ENCODE data around the gene HYAL4.

HYAL4 gene

DNA sequence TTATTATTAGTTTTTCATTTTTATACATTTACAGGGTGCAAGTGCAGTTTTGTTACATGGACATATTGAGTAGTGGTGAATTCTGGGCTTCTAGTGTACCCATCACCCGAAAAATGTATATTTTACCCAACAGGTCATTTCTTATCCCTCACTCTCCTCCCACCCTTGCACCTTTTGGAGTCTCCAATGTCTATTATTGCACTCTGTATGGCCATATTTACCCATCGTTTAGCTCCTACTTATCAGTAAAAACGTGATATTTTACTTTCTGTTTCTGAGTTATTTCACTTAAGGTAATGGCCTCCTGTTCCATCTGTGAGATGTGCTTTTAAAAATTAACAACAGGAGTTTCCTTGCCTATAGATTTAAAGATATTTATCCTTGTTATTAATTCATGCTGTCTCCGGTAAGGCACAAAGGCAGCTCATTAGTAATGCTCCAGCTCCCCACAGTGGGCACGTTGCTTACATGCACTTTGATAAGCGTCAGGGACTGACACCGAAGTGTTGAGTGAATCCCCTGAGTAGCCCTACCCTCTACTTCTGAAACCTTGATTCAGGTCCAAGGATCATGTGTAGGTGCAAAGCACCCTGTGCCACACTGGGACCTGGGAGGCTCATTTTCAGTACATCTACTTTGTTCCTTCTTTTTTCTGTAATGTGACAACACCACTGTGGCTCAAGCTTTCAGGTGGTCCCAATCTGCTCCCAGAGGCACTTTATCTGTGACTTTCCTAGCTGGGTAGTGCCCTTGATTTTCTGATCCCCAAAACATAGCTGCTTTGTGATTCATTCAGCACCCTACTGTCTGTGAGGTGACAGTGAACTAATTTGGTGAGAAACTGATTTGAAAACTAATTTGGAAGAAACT is 27.3 kb downstream of the HYAL4 start:
- TF ChIP-seq GATA2 (IDR thresholded peaks at IDR 0.05; ENCODE audit: low read depth, low read length): no peak; the same call in 1 of the 2 replicates
- no peak for TF ChIP-seq GATA3 (IDR thresholded peaks at IDR 0.05; ENCODE audit: low read depth, low read length)

DNA sequence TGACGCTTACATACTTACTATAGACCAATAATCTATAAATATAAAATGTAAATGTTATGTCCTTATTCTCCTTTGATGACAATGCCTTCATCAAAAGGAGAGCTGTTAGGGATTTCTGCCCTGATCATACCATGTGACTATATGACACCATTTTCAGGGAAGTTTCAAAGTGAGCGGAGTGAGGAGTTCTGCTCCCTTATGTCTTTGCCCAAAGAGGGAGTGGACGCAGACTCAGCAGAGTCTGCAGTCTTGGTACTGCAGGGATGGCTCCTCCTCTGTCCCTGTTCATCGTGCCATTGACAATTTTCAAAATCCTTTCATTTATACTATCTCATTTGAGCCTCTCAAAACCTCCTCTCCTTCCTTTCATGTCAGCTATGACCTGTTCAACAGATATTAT is 27.9 kb downstream of the HYAL4 start:
- TF ChIP-seq GATA3 (IDR thresholded peaks at IDR 0.05; ENCODE audit: low read depth, low read length): no peak
- no peak for TF ChIP-seq GATA2 (IDR thresholded peaks at IDR 0.05; ENCODE audit: low read depth, low read length)

DNA sequence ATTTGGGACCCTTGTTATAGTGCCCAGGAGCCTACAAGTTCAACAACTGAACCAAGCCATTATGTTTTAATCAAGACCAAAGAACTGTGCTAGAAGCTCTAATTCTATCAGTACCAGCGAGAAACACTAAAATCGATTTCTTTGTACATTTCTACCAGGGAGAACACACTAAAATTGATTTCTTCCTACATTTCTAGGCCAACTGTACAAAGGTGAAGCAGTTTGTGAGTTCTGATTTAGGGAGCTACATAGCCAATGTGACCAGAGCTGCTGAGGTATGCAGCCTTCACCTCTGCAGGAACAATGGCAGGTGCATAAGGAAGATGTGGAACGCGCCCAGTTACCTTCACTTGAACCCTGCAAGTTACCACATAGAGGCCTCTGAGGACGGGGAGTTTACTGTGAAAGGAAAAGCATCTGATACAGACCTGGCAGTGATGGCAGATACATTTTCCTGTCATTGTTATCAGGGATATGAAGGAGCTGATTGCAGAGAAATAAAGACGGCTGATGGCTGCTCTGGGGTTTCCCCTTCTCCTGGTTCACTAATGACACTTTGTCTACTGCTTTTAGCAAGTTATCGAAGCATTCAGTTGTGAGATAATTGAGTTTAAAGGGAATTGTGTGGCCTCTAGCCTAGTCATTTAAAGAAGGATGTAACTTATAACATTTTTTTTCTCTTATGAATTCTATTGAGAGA is 31.7 kb downstream of the HYAL4 start:
- no peak for TF ChIP-seq GATA3 (IDR thresholded peaks at IDR 0.05; ENCODE audit: low read depth, low read length)
- TF ChIP-seq GATA2 (IDR thresholded peaks at IDR 0.05; ENCODE audit: low read depth, low read length): no peak

DNA sequence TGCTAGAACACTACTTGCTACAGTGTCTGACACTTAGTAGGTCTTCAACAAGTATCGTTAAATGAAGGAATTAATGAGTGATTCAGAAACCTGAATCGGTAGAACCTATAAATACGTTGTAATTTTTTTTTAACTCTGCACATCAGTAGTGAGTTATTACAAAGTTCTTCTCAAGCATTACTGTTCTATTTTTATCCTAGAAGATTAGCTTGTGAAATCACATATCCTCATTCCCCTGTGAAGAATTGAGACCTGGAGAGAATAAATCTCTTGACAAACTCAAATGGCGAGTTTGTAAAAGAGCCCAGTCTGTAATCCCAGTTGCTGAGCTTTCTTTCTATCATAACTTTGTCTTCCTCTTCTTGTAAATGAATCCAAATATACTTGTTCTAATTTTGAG is 34.7 kb downstream of the HYAL4 start:
- no peak for TF ChIP-seq GATA2 (IDR thresholded peaks at IDR 0.05; ENCODE audit: low read depth, low read length)
- TF ChIP-seq GATA3 (IDR thresholded peaks at IDR 0.05; ENCODE audit: low read depth, low read length): no peak

DNA sequence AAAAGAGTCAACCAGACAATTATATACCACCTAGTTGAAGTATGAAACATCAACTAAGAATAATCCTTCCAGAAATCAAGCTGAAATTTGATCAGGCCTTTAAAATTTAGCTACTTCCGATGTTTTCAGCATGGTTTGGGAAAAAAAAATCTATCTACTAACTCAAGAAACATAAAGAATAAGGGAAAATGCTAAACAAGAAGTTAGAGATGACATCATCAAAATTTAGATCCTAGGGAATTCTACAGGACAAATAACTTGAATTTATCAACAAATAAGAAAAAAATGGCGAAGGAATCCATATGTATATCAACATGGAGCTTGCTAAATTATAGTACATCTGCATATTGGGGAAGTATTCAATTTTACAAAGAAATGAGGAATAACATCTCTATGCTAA is 36.3 kb downstream of the HYAL4 start:
- TF ChIP-seq GATA3 (IDR thresholded peaks at IDR 0.05; ENCODE audit: low read depth, low read length) (no peak), GATA2 (IDR thresholded peaks at IDR 0.05; ENCODE audit: low read depth, low read length) (no peak)

DNA sequence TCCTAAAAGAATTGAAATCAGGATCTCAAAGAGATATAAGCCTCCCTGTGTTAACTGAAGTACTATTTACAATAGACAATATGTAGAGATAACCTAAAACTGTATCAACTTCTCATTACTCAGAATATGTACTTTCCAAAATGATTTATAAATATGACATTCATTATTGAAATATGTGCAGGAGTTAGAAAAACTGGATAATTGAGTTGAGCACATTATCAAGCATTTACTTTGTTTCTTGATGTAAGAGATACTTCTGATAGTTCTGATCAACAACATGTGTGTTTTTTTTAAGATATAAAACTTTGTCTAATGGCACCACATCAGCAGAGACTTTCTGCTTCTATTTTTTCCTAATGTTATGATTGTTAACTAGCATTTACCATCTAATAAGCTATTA is 38.2 kb downstream of the HYAL4 start:
- TF ChIP-seq GATA3 (IDR thresholded peaks at IDR 0.05; ENCODE audit: low read depth, low read length) (no peak), GATA2 (IDR thresholded peaks at IDR 0.05; ENCODE audit: low read depth, low read length) (no peak)

DNA sequence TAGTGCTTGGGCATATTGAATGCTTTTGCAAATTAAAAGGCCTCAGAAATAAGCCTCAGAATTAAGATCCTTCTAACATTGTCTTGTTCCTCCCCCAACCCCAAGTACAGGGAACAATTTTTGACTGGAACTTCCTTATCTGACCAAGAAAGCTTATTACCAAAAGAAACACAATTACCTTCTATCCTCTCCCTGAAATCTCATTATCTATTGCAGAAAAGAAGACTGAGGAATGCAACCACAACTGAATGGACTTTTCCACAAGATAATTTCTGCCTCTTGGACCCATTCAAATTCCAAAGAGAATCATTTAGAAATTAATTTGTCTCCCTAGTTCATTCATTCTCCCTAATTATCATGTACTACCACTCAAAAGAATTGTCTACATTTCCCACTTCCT is 43.2 kb downstream of the HYAL4 start:
- TF ChIP-seq GATA2 (IDR thresholded peaks at IDR 0.05; ENCODE audit: low read depth, low read length) (no peak), GATA3 (IDR thresholded peaks at IDR 0.05; ENCODE audit: low read depth, low read length) (no peak)

DNA sequence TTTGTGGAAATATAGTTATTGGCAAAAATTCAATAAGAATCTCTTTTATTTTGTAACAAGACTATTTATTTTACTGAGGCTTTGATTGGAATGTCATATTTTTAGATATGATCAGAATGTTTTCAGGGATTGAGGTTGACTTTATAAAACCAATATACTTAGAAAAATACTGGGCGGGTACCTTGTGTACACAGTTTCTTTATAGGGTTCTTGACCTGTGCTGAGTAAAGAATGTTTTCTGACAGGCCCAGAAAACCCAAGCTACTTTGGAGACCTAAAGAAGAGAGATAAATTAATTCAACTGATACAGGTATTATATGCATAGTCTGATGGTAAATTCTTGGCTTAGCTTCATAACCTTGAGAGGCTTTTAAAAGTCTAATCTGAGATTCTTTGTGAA is 56.1 kb downstream of the HYAL4 start:
- TF ChIP-seq GATA3 (IDR thresholded peaks at IDR 0.05; ENCODE audit: low read depth, low read length) (no peak), GATA2 (IDR thresholded peaks at IDR 0.05; ENCODE audit: low read depth, low read length) (no peak)

DNA sequence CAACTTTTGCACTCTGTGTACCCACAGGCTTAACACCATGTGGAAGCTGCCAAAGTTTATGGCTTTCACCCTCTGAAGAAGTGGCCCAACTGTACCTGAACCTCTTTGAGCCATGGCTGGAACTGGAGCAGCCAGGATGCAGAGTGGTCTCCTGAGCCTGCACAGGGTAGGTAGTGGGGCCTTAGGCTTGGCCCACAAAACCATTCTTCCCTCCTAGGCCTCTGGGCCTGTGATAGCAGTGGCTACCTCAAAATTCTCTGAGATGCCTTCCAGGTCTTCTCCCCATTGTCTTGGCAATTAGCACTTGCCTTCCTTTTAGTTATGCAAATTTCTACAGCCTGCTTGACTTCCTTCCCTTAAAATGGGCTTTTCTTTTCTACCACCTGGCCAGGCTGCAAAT is 60.7 kb downstream of the HYAL4 start:
- TF ChIP-seq GATA3 (IDR thresholded peaks at IDR 0.05; ENCODE audit: low read depth, low read length): no peak
- TF ChIP-seq GATA2 (IDR thresholded peaks at IDR 0.05; ENCODE audit: low read depth, low read length): no peak

DNA sequence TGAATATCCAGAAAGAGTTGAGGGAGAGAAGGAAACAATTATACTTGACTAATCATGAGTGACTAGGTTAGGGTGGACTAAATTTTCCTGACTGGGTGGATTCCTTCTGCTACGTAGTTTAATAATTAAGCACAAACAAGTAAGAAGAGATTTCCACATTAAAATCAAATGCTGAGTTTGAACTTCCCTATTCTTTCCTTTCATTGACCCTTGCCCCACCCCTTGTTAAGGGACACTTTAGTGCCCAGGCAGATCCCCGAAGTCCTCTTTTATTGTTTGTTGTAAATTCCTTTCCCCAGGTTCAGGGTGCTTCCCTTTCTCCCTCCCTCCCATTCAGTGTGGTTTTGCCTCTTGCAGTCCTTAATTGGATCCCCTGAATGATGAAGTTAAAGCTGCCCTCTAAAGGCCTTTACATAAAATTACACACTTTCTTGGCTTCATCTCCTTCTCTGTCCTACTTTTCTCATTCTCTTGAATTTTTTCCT is 71.3 kb downstream of the HYAL4 start:
- TF ChIP-seq GATA3 (IDR thresholded peaks at IDR 0.05; ENCODE audit: low read depth, low read length) (no peak), GATA2 (IDR thresholded peaks at IDR 0.05; ENCODE audit: low read depth, low read length) (no peak)

DNA sequence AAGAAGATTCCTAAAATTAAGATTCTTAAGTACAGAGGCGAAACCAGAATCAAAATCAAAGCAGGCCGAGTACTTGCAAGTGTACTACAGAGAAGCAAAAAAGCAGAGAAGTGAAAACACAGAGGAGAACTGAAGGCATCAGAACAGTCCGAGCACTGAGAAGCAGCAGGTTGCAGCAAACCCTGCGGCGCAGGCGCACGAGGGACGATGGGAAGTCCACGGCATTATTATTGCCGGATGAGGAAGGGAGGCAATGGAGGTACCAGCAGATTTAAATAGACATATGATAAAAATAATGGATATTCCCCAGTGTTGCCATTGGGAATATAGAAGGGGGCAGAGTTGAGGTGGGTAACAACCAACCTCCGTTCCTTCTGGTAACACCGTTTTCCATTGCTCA is 72.9 kb downstream of the HYAL4 start:
- TF ChIP-seq GATA3 (IDR thresholded peaks at IDR 0.05; ENCODE audit: low read depth, low read length) (no peak), GATA2 (IDR thresholded peaks at IDR 0.05; ENCODE audit: low read depth, low read length) (no peak)

DNA sequence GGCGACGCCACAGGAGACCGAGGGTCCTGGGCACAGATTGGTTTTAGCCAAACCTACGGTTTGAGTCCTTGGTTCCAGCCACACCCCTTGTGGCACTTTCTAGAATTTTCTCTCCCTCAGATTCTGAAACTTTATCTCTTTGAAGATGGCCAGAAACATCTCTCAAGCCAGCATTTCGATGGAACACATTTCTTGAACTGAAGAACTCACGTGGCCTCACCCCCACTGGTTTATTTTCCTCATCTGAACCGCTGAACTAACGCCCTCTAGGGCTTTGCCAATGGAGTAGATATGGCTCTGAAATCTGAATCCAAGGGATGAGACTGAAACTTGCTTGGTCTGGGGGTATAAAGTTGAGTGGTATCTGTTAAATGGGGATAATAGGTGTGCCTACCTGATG is 73.3 kb downstream of the HYAL4 start:
- TF ChIP-seq GATA2 (IDR thresholded peaks at IDR 0.05; ENCODE audit: low read depth, low read length) (no peak), GATA3 (IDR thresholded peaks at IDR 0.05; ENCODE audit: low read depth, low read length) (no peak)

DNA sequence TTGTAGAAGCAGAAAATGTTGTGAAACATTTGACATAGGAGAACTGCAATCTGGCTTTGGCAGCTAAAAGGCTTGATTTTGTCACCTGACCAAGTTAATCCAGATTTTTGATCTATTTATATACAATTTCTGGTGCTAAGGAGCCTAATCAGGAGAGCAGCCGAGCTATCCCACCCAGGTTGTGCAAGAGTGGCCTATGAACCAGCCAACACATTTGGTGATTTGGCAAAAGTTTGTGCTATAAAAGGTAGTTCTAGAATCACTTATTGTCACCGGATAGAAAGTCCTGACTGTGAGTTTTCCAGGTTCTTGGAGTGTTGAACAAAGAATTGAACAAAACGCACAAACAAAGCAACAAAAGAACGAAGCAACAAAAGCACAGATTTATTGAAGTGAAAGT is 78.6 kb downstream of the HYAL4 start:
- TF ChIP-seq GATA2 (IDR thresholded peaks at IDR 0.05; ENCODE audit: low read depth, low read length) (no peak), GATA3 (IDR thresholded peaks at IDR 0.05; ENCODE audit: low read depth, low read length) (no peak)

DNA sequence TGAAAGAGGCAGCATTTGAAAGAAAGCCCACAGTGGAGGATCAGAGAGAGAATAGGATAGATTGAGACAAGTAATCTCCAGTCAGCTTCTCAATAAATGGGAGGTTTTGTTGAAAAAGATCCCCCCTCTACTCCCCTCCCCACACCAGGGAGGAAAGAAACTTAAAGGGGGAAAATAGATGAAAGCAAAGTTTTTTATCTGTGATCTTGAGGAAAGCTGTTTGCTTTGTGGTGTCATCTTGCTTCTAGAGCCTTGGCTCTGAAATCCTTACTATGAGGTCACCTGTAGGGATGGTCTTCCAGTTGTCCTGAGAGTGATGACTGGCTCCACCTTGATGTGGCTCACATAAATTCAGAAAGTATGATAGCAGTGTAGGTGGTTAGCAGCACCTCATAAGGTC is 80.0 kb downstream of the HYAL4 start, which contains the start of gene SPAM1:
Gene SPAM1 (plus strand): TSS at position 301 of the 400 bp plus-strand sequence. CDS start 28,330 bp downstream, outside the sequence.
- TF ChIP-seq GATA2 (IDR thresholded peaks at IDR 0.05; ENCODE audit: low read depth, low read length): no peak
- TF ChIP-seq GATA3 (IDR thresholded peaks at IDR 0.05; ENCODE audit: low read depth, low read length): no peak
